Measurements from ENCODE around the gene RAB11FIP2. TPM values are rescaled to one million over a fixed set of nuclear protein-coding genes. Genes with fewer than 3 reads are reported as not detected.

Gene RAB11FIP2
- total RNA-seq, 1 donor from 2014 or later: 15.3 TPM

DNA sequence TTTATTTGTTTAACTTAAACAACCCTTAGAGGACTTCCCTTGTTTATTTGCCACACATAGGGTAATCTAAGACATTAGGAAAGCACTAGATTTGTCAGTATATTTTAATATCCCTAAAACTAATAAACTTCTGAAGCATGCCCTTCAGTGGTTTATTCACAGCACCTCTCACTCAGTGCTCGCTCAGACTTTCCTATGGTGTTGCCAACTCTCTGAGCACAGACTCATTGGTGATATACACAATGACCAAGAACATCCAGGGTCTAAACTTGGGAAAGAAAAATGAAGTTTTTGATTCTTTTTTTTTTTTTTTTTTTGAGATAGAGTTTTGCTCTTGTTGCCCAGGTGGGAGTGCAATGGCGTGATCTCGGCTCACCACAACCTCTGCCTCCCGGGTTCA lies 82.2 kb downstream of the RAB11FIP2 start:
- Mint-ChIP-seq H3K27me3 (ENCODE audit: low read depth) (peaks cover 2% of the 10 kb centered on the region), H3K4me1 (no peaks in the 10 kb centered on the region), H3K36me3 (ENCODE audit: low read depth) (no peaks in the 10 kb centered on the region), H3K9me3 (no peaks in the 10 kb centered on the region), H3K4me3 (no peak overlapping the region), H3K27ac (ENCODE audit: unreplicated experiment) (no peak overlapping the region)
- no peak for DNase-seq (ENCODE audit: low read depth, low spot score)
- TF ChIP-seq, protein P1, sequence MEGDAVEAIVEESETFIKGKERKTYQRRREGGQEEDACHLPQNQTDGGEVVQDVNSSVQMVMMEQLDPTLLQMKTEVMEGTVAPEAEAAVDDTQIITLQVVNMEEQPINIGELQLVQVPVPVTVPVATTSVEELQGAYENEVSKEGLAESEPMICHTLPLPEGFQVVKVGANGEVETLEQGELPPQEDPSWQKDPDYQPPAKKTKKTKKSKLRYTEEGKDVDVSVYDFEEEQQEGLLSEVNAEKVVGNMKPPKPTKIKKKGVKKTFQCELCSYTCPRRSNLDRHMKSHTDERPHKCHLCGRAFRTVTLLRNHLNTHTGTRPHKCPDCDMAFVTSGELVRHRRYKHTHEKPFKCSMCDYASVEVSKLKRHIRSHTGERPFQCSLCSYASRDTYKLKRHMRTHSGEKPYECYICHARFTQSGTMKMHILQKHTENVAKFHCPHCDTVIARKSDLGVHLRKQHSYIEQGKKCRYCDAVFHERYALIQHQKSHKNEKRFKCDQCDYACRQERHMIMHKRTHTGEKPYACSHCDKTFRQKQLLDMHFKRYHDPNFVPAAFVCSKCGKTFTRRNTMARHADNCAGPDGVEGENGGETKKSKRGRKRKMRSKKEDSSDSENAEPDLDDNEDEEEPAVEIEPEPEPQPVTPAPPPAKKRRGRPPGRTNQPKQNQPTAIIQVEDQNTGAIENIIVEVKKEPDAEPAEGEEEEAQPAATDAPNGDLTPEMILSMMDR (conservative IDR thresholded peaks at IDR 0.05): no peak

GRCh38 chr10:117960345-117960935 lies 86.3 kb downstream of the RAB11FIP2 start:
- Mint-ChIP-seq H3K27me3 (ENCODE audit: low read depth) (peaks cover 2% of the 10 kb centered on the region), H3K4me3 (no peak overlapping the region), H3K4me1 (no peaks in the 10 kb centered on the region), H3K9me3 (no peaks in the 10 kb centered on the region), H3K27ac (ENCODE audit: unreplicated experiment) (no peak overlapping the region), H3K36me3 (ENCODE audit: low read depth) (no peaks in the 10 kb centered on the region)
- DNase-seq (ENCODE audit: low read depth, low spot score): no peak
- TF ChIP-seq, protein P1 (conservative IDR thresholded peaks at IDR 0.05): no peak

- Mint-ChIP-seq H3K4me3 (no peak overlapping the region), H3K27ac (ENCODE audit: unreplicated experiment) (no peak overlapping the region), H3K4me1 (peaks cover 11% of the 10 kb centered on the region), H3K36me3 (ENCODE audit: low read depth) (no peaks in the 10 kb centered on the region), H3K27me3 (ENCODE audit: low read depth) (peaks cover 2% of the 10 kb centered on the region), H3K9me3 (no peaks in the 10 kb centered on the region)
- DNase-seq (ENCODE audit: low read depth, low spot score): no peak
- TF ChIP-seq, protein P1 (conservative IDR thresholded peaks at IDR 0.05): no peak
Observed at GRCh38 chr10:117956972-117957371, 89.8 kb downstream of the RAB11FIP2 start.

DNA sequence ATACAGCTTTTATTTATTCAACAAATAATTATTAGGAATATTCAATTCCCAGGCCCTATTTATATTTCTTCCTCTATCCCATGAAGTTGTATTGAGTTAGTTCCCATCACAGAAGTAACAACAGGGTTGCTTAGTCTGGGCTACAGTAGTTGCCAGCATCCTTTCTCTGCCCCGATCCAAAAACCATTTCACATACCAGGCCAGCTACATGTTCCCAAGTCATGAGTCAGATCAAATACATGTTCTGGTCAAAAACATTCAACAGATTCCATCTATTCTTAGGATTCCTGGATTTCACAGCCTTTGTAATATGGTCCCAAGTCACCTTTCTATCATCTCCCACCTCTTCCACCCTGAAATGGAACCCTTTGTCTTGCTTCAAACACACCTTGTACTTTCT lies 91.6 kb downstream of the RAB11FIP2 start:
- no peak overlapping the region for H3K4me3 Mint-ChIP-seq

More for the DNA sequence above, 91.6 kb downstream of the RAB11FIP2 start:
- Mint-ChIP-seq H3K36me3 (ENCODE audit: low read depth) (no peaks in the 10 kb centered on the region), H3K27me3 (ENCODE audit: low read depth) (peaks cover 2% of the 10 kb centered on the region), H3K4me1 (peaks cover 11% of the 10 kb centered on the region), H3K27ac (ENCODE audit: unreplicated experiment) (no peak overlapping the region), H3K9me3 (no peaks in the 10 kb centered on the region)
- DNase-seq (ENCODE audit: low read depth, low spot score): no peak
- TF ChIP-seq, protein P1 (conservative IDR thresholded peaks at IDR 0.05): no peak
